HepG2 (cell line): ENCODE measurements around the gene LATS2. TPM values are rescaled to one million over a fixed set of nuclear protein-coding genes. Genes with fewer than 3 reads are reported as not detected.

Experiments used
- MAFK ChIP-seq, 2 experiments: IDR thresholded peaks in 1 of 2; conservative IDR thresholded peaks in 1 of 2; 2 replicates each; pipeline ENCODE4 v1.6.1; 2011; ENCODE audit warnings: improper control_type of control experiment in 2 of 2, low read length in 2 of 2
- MIER3 ChIP-seq: IDR thresholded peaks from 2 replicates; pipeline ENCODE4 v1.6.1; 2016; ENCODE audit warnings: missing compliant biosample characterization, borderline replicate concordance
- PAF1 ChIP-seq: IDR thresholded peaks from 2 replicates; pipeline ENCODE4 v1.6.1; 2016; ENCODE audit warnings: missing genetic modification reagents, missing compliant biosample characterization
- TRIM24 ChIP-seq: sonication (generic); formaldehyde crosslinking; IDR thresholded peaks from 2 replicates; pipeline ENCODE4 v1.8.0; 2022; ENCODE audit warnings: mild to moderate bottlenecking, missing genetic modification reagents
- ZNF563 ChIP-seq: sonication (generic); formaldehyde crosslinking; IDR thresholded peaks from 2 replicates; pipeline ENCODE4 v1.8.0; 2022; ENCODE audit warnings: mild to moderate bottlenecking, moderate library complexity, missing genetic modification reagents
- polyA plus RNA-seq, 8 experiments: library from polyadenylated mRNA; depleted of rRNA in 3 of 8; stranded (reverse) in 7 of 8; unstranded in 1 of 8; fragments of >200 nt; fragmentation: Illumina TruSeq in 4 of 8; extraction: Trizol in 4 of 8; gene quantifications; 2 replicates each; pipeline versions ENCODE4 v1.2.1 to v1.2.3, GENCODE V29; 2011 to 2016; ENCODE audit warnings: low read depth in 4 of 8, missing spikeins in 1 of 8, mixed read lengths in 1 of 8; ENCODE audit not compliant: insufficient read depth in 1 of 8
- total RNA-seq, 5 experiments: library from RNA; depleted of rRNA; stranded (reverse); fragments of >200 nt; fragmentation: Illumina TruSeq; extraction: Trizol; gene quantifications; 2 replicates each; pipeline ENCODE4 v1.2.3, GENCODE V29; 2016; ENCODE audit warnings: low read depth in 1 of 5
- TF ChIP-seq, protein P1 (sequence below): sonication (generic); formaldehyde crosslinking; IDR thresholded peaks from 2 replicates; pipeline ENCODE4 v1.4.0; 2020; ENCODE audit warnings: mild to moderate bottlenecking, missing genetic modification reagents
- TF ChIP-seq, protein P2 (sequence below): sonication (generic); formaldehyde crosslinking; IDR thresholded peaks from 2 replicates; pipeline ENCODE4 v1.4.0; 2020; ENCODE audit warnings: missing genetic modification reagents
- TF ChIP-seq, protein P3 (sequence below): sonication (generic); formaldehyde crosslinking; IDR thresholded peaks from 2 replicates; pipeline ENCODE4 v1.5.1; 2020; ENCODE audit warnings: mild to moderate bottlenecking, missing genetic modification reagents, moderate library complexity

LATS2 gene
- total and polyA plus RNA-seq, 2 of the 13 experiments (the other 11 are each of a cell fraction or from before 2014, with no cell fraction given), result 7.3 to 8.5 TPM

DNA sequence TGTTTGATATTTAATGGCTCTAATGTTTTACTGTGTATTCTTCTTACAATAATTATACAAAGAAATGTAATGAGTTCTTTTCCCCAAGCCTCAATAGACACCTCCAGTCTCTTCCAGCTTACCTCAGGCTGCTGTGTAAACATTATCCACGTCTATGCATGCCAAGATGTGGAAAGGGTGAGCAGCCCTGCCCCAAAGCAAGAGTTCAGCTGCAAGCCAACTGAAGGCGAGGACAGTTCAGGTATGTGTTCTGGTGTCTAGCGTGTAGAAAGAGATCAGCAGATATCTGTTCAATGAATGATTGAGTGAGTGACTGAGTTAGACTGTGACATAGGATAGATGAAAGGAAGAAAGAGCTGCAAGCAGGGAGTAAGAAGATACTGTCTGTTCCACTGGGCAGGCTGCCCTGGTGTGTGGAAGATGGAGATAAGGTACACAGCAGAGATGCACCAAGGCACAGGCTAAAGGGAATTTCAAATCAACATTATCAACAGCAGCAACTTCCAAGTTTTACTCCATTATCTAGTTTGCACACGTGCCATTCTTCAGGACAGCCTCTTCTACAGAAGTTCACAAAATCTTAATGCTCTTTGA, 66.0 kb downstream of the LATS2 start (continued):
- TF ChIP-seq, protein P1, sequence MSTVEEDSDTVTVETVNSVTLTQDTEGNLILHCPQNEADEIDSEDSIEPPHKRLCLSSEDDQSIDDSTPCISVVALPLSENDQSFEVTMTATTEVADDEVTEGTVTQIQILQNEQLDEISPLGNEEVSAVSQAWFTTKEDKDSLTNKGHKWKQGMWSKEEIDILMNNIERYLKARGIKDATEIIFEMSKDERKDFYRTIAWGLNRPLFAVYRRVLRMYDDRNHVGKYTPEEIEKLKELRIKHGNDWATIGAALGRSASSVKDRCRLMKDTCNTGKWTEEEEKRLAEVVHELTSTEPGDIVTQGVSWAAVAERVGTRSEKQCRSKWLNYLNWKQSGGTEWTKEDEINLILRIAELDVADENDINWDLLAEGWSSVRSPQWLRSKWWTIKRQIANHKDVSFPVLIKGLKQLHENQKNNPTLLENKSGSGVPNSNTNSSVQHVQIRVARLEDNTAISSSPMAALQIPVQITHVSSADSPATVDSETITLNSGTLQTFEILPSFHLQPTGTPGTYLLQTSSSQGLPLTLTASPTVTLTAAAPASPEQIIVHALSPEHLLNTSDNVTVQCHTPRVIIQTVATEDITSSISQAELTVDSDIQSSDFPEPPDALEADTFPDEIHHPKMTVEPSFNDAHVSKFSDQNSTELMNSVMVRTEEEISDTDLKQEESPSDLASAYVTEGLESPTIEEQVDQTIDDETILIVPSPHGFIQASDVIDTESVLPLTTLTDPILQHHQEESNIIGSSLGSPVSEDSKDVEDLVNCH (CRISPR knock-in tag), result no peak
- TF ChIP-seq MIER3, result no peak
- TF ChIP-seq, protein P2, sequence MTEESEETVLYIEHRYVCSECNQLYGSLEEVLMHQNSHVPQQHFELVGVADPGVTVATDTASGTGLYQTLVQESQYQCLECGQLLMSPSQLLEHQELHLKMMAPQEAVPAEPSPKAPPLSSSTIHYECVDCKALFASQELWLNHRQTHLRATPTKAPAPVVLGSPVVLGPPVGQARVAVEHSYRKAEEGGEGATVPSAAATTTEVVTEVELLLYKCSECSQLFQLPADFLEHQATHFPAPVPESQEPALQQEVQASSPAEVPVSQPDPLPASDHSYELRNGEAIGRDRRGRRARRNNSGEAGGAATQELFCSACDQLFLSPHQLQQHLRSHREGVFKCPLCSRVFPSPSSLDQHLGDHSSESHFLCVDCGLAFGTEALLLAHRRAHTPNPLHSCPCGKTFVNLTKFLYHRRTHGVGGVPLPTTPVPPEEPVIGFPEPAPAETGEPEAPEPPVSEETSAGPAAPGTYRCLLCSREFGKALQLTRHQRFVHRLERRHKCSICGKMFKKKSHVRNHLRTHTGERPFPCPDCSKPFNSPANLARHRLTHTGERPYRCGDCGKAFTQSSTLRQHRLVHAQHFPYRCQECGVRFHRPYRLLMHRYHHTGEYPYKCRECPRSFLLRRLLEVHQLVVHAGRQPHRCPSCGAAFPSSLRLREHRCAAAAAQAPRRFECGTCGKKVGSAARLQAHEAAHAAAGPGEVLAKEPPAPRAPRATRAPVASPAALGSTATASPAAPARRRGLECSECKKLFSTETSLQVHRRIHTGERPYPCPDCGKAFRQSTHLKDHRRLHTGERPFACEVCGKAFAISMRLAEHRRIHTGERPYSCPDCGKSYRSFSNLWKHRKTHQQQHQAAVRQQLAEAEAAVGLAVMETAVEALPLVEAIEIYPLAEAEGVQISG (CRISPR knock-in tag), result no peak
- TF ChIP-seq ZNF563 (CRISPR knock-in tag), result no peak
- no peak for TF ChIP-seq TRIM24 (CRISPR knock-in tag)
- no peak for TF ChIP-seq PAF1 (CRISPR knock-in tag)
- no peak for TF ChIP-seq MAFK (conservative IDR thresholded peaks at IDR 0.05 in 1 of 2, IDR thresholded peaks at IDR 0.05 in 1 of 2; ENCODE audit: low read length in 2 of 2)
- TF ChIP-seq, protein P3, sequence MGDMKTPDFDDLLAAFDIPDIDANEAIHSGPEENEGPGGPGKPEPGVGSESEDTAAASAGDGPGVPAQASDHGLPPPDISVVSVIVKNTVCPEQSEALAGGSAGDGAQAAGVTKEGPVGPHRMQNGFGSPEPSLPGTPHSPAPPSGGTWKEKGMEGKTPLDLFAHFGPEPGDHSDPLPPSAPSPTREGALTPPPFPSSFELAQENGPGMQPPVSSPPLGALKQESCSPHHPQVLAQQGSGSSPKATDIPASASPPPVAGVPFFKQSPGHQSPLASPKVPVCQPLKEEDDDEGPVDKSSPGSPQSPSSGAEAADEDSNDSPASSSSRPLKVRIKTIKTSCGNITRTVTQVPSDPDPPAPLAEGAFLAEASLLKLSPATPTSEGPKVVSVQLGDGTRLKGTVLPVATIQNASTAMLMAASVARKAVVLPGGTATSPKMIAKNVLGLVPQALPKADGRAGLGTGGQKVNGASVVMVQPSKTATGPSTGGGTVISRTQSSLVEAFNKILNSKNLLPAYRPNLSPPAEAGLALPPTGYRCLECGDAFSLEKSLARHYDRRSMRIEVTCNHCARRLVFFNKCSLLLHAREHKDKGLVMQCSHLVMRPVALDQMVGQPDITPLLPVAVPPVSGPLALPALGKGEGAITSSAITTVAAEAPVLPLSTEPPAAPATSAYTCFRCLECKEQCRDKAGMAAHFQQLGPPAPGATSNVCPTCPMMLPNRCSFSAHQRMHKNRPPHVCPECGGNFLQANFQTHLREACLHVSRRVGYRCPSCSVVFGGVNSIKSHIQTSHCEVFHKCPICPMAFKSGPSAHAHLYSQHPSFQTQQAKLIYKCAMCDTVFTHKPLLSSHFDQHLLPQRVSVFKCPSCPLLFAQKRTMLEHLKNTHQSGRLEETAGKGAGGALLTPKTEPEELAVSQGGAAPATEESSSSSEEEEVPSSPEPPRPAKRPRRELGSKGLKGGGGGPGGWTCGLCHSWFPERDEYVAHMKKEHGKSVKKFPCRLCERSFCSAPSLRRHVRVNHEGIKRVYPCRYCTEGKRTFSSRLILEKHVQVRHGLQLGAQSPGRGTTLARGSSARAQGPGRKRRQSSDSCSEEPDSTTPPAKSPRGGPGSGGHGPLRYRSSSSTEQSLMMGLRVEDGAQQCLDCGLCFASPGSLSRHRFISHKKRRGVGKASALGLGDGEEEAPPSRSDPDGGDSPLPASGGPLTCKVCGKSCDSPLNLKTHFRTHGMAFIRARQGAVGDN, result no peak
